ENCODE results near the gene NUP107. TPM values are rescaled to one million over a fixed set of nuclear protein-coding genes. Genes with fewer than 3 reads are reported as not detected.

NUP107 gene
- total RNA-seq, 1 experiment from 2014 or later, result 119 TPM

DNA sequence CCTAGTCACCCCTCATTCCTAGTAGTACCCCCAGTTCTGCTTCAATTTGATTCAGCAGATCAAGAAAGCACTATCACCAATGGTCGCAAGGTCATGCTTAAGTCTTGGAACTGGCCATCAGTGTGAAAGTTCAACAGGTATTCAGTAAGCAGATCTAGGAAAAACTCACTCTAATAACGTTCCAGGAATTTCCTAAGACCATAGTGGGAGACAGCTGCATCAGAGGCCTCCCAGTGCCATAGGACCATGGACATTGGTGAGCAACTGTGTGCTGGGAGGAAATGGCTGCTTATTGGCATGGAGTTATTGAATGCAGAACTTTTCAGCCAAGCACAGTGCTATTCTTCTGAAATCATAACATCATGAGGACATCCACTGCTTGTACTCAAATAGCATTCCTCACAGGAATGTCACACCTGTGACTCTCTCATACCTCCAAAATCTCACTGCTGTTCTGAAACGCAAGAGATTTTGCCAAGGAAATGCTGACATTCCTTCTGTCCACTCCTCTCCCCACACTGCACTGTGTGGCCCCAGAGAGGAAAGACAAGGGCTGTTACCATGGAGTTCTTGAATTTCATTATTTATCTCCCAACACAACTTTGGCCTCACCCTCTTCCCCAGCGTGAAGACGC, 90.3 kb downstream of the NUP107 start:
- Mint-ChIP-seq H3K27ac (ENCODE audit: unreplicated experiment) (no peak overlapping the region), H3K4me3 (ENCODE audit: unreplicated experiment) (no peak overlapping the region), H3K27me3 (ENCODE audit: insufficient read depth, unreplicated experiment) (no peaks in the 10 kb centered on the region), H3K9me3 (ENCODE audit: unreplicated experiment) (no peaks in the 10 kb centered on the region), H3K4me1 (ENCODE audit: low read depth, unreplicated experiment) (no peaks in the 10 kb centered on the region), H3K36me3 (ENCODE audit: insufficient read depth, unreplicated experiment) (no peaks in the 10 kb centered on the region)
- H3K4me1 ChIP-seq, result no peaks in the 10 kb centered on the region
- no peak for DNase-seq
- CTCF ChIA-PET, result interaction anchor here (0.7 kb wide), 1 partner anchor 846 kb away, joined by 3 read pairs; no protein-coding TSS in a partner anchor
- H3K9me3 ChIP-seq, result no peaks in the 10 kb centered on the region
- no peak overlapping the region for H3K4me3 ChIP-seq (ENCODE audit: low read depth, low read length)
- no peak for TF ChIP-seq CTCF (IDR thresholded peaks at IDR 0.05; ENCODE audit: insufficient read depth in 1 of 2, low read depth in 1 of 2, low read length in 1 of 2, severe bottlenecking in 1 of 2, unreplicated experiment in 1 of 2)
- no TSS peak for BruUV-seq (replicated peaks)
- no peaks in the 10 kb centered on the region for H3K36me3 ChIP-seq (ENCODE audit: control insufficient read depth, insufficient read depth, low read length)
- no peaks in the 10 kb centered on the region for H3K27me3 ChIP-seq (replicated peaks; ENCODE audit: control insufficient read depth, insufficient read depth, low read length)
- intact Hi-C loops (cut with micrococcal nuclease; ENCODE audit: unreplicated experiment), result no loop called here
- POLR2A ChIA-PET, result interaction anchor here (0.6 kb wide), 1 partner anchor 69 kb away, joined by 5 read pairs; no protein-coding TSS in a partner anchor

DNA sequence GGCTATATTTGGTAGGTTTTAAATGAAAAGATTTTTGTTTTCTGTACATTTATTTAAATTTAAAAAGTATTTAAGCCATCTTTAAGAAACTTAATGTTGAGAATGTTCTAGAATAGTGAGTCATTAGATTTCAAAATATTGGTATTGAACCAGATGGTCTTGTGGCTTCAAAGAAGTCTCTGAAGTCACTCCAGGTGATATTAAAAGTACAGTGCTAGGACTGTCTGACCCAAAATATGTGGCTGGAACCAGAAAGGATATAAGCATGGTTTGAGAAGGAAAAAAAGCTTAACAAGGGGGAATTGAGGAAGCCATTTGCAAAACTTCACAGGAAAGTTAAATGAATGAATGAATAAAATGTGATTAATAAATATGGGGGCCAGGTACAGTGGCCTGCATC, 92.5 kb downstream of the NUP107 start:
- DNase-seq, result no peak
- H3K4me3 ChIP-seq (ENCODE audit: low read depth, low read length), result no peak overlapping the region
- Mint-ChIP-seq H3K36me3 (ENCODE audit: insufficient read depth, unreplicated experiment) (no peaks in the 10 kb centered on the region), H3K4me3 (ENCODE audit: unreplicated experiment) (no peak overlapping the region), H3K9me3 (ENCODE audit: unreplicated experiment) (no peaks in the 10 kb centered on the region), H3K27me3 (ENCODE audit: insufficient read depth, unreplicated experiment) (no peaks in the 10 kb centered on the region), H3K27ac (ENCODE audit: unreplicated experiment) (no peak overlapping the region), H3K4me1 (ENCODE audit: low read depth, unreplicated experiment) (peaks cover 10% of the 10 kb centered on the region)
- no peaks in the 10 kb centered on the region for H3K36me3 ChIP-seq (ENCODE audit: control insufficient read depth, insufficient read depth, low read length)
- no TSS peak for BruUV-seq (replicated peaks)
- no peaks in the 10 kb centered on the region for H3K9me3 ChIP-seq
- H3K27me3 ChIP-seq (replicated peaks; ENCODE audit: control insufficient read depth, insufficient read depth, low read length), result no peaks in the 10 kb centered on the region
- CTCF ChIA-PET, result no interaction called here
- POLR2A ChIA-PET, result no interaction called here
- intact Hi-C loops (cut with micrococcal nuclease; ENCODE audit: unreplicated experiment), result no loop called here
- TF ChIP-seq CTCF (IDR thresholded peaks at IDR 0.05; ENCODE audit: insufficient read depth in 1 of 2, low read depth in 1 of 2, low read length in 1 of 2, severe bottlenecking in 1 of 2, unreplicated experiment in 1 of 2), result no peak
- no peaks in the 10 kb centered on the region for H3K4me1 ChIP-seq

DNA sequence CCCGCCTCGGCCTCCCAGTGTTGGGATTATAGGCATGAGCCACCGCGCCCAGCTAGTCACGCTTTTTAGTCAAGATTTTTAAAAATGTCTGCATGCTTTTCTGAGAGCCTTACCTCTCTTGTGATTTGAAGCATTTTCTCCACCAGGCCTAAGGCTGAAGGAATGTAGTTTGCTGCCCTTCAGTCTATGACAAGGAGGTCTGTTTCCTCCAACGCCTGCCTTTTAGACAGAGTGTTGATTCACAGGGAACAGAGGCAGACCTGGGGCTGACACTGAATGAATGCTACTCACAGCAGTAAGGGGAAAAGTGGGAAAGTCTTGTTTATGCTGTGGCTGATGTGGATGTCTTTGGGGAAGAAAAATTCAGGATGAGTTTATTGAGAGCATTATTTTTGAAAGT, 94.0 kb downstream of the NUP107 start:
- ChIA-PET POLR2A (no interaction called here), CTCF (interaction anchor here (0.7 kb wide), 1 partner anchor 34 kb away, joined by 7 read pairs; no protein-coding TSS in a partner anchor)
- no peak overlapping the region for H3K4me3 Mint-ChIP-seq (ENCODE audit: unreplicated experiment)

More for the DNA sequence above, 94.0 kb downstream of the NUP107 start:
- H3K9me3 Mint-ChIP-seq (ENCODE audit: unreplicated experiment), result no peaks in the 10 kb centered on the region
- no peaks in the 10 kb centered on the region for H3K36me3 Mint-ChIP-seq (ENCODE audit: insufficient read depth, unreplicated experiment)
- H3K36me3 ChIP-seq (ENCODE audit: control insufficient read depth, insufficient read depth, low read length), result no peaks in the 10 kb centered on the region
- H3K27me3 Mint-ChIP-seq (ENCODE audit: insufficient read depth, unreplicated experiment), result no peaks in the 10 kb centered on the region
- H3K27ac Mint-ChIP-seq (ENCODE audit: unreplicated experiment), result no peak overlapping the region
- no TSS peak for BruUV-seq (replicated peaks)
- no peak for TF ChIP-seq CTCF (IDR thresholded peaks at IDR 0.05; ENCODE audit: insufficient read depth in 1 of 2, low read depth in 1 of 2, low read length in 1 of 2, severe bottlenecking in 1 of 2, unreplicated experiment in 1 of 2)
- H3K27me3 ChIP-seq (replicated peaks; ENCODE audit: control insufficient read depth, insufficient read depth, low read length), result no peaks in the 10 kb centered on the region
- H3K4me3 ChIP-seq (ENCODE audit: low read depth, low read length), result no peak overlapping the region
- H3K4me1 Mint-ChIP-seq (ENCODE audit: low read depth, unreplicated experiment), result peaks cover 10% of the 10 kb centered on the region
- intact Hi-C loops (cut with micrococcal nuclease; ENCODE audit: unreplicated experiment), result no loop called here
- H3K9me3 ChIP-seq, result no peaks in the 10 kb centered on the region
- no peak for DNase-seq
- H3K4me1 ChIP-seq, result no peaks in the 10 kb centered on the region
